MCF 10A (cell line): ENCODE data around the gene ID3. TPM values are rescaled to one million over a fixed set of nuclear protein-coding genes. Genes with fewer than 3 reads are reported as not detected.

Source experiments
- BruUV-seq: library from RNA; stranded (reverse); fragments of 400-500 nt; replicated peaks from 2 replicates; lab custom pipeline; 2021; lab: Mats Ljungman, UMichigan
- CTCF ChIA-PET: fragments of 300-600 bp; sonication (Branson Sonifier 250); formaldehyde crosslinking; extraction: SDS; loops from one replicate; lab custom pipeline; 2021; ENCODE audit warnings: antibody characterized with exemption, inconsistent platforms; lab: Yijun Ruan, JAX
- POLR2A ChIA-PET: fragments of 300-600, 350-650 bp; sonication (Branson Sonifier 250); formaldehyde crosslinking; extraction: SDS; loops from one replicate; lab custom pipeline; 2020; ENCODE audit warnings: antibody characterized with exemption, inconsistent platforms; lab: Yijun Ruan, JAX
- DNase-seq: peaks from one replicate; pipeline ENCODE4 v3.0.0-alpha.2; 2018; ENCODE audit not compliant: unreplicated experiment
- H3K27ac Mint-ChIP-seq: one replicate; pipeline ENCODE4 v1.8.0; 2022; ENCODE audit warnings: mild to moderate bottlenecking, low read depth, mixed read lengths; ENCODE audit not compliant: unreplicated experiment
- H3K27me3 Mint-ChIP-seq: one replicate; pipeline ENCODE4 v1.8.0; 2022; ENCODE audit warnings: mixed read lengths; ENCODE audit not compliant: insufficient read depth, unreplicated experiment
- H3K36me3 Mint-ChIP-seq: one replicate; pipeline ENCODE4 v1.8.0; 2022; ENCODE audit warnings: mild to moderate bottlenecking, moderate library complexity, mixed read lengths; ENCODE audit not compliant: insufficient read depth, unreplicated experiment
- H3K4me1 Mint-ChIP-seq: one replicate; pipeline ENCODE4 v1.8.0; 2022; ENCODE audit warnings: mixed read lengths; ENCODE audit not compliant: insufficient read depth, unreplicated experiment
- H3K4me3 Mint-ChIP-seq: one replicate; pipeline ENCODE4 v1.8.0; 2022; ENCODE audit warnings: mild to moderate bottlenecking, moderate library complexity, mixed read lengths; ENCODE audit not compliant: unreplicated experiment
- H3K9me3 Mint-ChIP-seq: one replicate; pipeline ENCODE4 v1.8.0; 2022; ENCODE audit warnings: mixed read lengths; ENCODE audit not compliant: unreplicated experiment
- CTCF ChIP-seq: fragments of 200-600 bp; IDR thresholded peaks from one replicate; pipeline ENCODE4 v1.8.0; 2022; ENCODE audit warnings: antibody characterized with exemption, mild to moderate bottlenecking; ENCODE audit not compliant: unreplicated experiment
- intact Hi-C: fragments of 100-400 bp; cut with micrococcal nuclease; formaldehyde crosslinking; loops from 2 replicates; pipeline ENCODE4 v1.14.1; 2022
- total RNA-seq: library from RNA; stranded (reverse); gene quantifications from 2 replicates; pipeline ENCODE4 v1.2.3, GENCODE V29; 2022

ID3 gene
- total RNA-seq, 1 experiment from 2014 or later: 34.8 TPM

GRCh38 chr1:23527900-23528249 lies 31.4 kb downstream of the ID3 start:
- POLR2A ChIA-PET: interaction anchor here (0.6 to 1.9 kb wide), 13 partner anchors 12 to 571 kb away, joined by 3 to 8 read pairs (median 4); partner anchors contain the start of genes ASAP3, HNRNPR and RPL11

GRCh38 chr1:23527366-23527765 lies 31.9 kb downstream of the ID3 start:
- Mint-ChIP-seq H3K4me3 (no peak overlapping the region), H3K27me3 (no peaks in the 10 kb centered on the region), H3K27ac (no peak overlapping the region), H3K36me3 (peaks cover 6% of the 10 kb centered on the region), H3K9me3 (no peaks in the 10 kb centered on the region), H3K4me1 (peaks cover 29% of the 10 kb centered on the region)
- DNase-seq: no peak
- BruUV-seq: no TSS peak
- POLR2A ChIA-PET: interaction anchor here (0.6 to 1.9 kb wide), 8 partner anchors 13 to 354 kb away, joined by 3 to 8 read pairs (median 4); partner anchors contain the start of genes HNRNPR and RPL11
- intact Hi-C loops: no loop called here
- no peak for TF ChIP-seq CTCF
- CTCF ChIA-PET: interaction anchor here (0.6 to 4.1 kb wide), 5 partner anchors 13 to 110 kb away, joined by 3 to 39 read pairs (median 5); no protein-coding TSS in a partner anchor

More at GRCh38 chr1:23527900-23528249, 31.4 kb downstream of the ID3 start:
- H3K27ac Mint-ChIP-seq: no peak overlapping the region
- peak overlapping the region; percentile 38 for H3K4me3 Mint-ChIP-seq
- H3K4me1 Mint-ChIP-seq: peaks cover 29% of the 10 kb centered on the region
- no peaks in the 10 kb centered on the region for H3K9me3 Mint-ChIP-seq
- intact Hi-C loops: no loop called here
- TF ChIP-seq CTCF: no peak
- no TSS peak for BruUV-seq
- H3K27me3 Mint-ChIP-seq: no peaks in the 10 kb centered on the region
- peaks cover 8% of the 10 kb centered on the region for H3K36me3 Mint-ChIP-seq
- CTCF ChIA-PET: interaction anchor here (0.8 to 4.1 kb wide), 12 partner anchors 12 to 489 kb away, joined by 3 to 39 read pairs (median 6); no protein-coding TSS in a partner anchor
- no peak for DNase-seq

GRCh38 chr1:23526329-23527041 lies 32.8 kb downstream of the ID3 start:
- ChIA-PET CTCF (interaction anchor here (1.2 to 4.1 kb wide), 3 partner anchors 13 to 69 kb away, joined by 3 to 39 read pairs (median 5); no protein-coding TSS in a partner anchor), POLR2A (interaction anchor here (0.9 kb wide), 1 partner anchor 40 kb away, joined by 4 read pairs; no protein-coding TSS in a partner anchor)
- no TSS peak for BruUV-seq

More at GRCh38 chr1:23526329-23527041, 32.8 kb downstream of the ID3 start:
- intact Hi-C loops: no loop called here
- peaks cover 6% of the 10 kb centered on the region for H3K36me3 Mint-ChIP-seq
- H3K4me3 Mint-ChIP-seq: no peak overlapping the region
- no peak for TF ChIP-seq CTCF
- peaks cover 27% of the 10 kb centered on the region for H3K4me1 Mint-ChIP-seq
- no peak overlapping the region for H3K27ac Mint-ChIP-seq
- no peaks in the 10 kb centered on the region for H3K9me3 Mint-ChIP-seq
- DNase-seq: no peak
- H3K27me3 Mint-ChIP-seq: no peaks in the 10 kb centered on the region
